ENCODE measurements around the gene ACTR8. TPM values are rescaled to one million over a fixed set of nuclear protein-coding genes. Genes with fewer than 3 reads are reported as not detected.

ACTR8 gene
- total RNA-seq, 1 experiment from 2014 or later = 21.1 TPM

GRCh38 chr3:53846134-53846850, 35.7 kb downstream of the ACTR8 start, which contains the start of the genes CHDH and IL17RB:
CHDH (minus strand) TSS chr3:53846419; CDS start chr3:53824008, 22,411 bp downstream.
IL17RB (plus strand) TSS chr3:53846568; CDS start chr3:53846589, 21 bp downstream.
- intact Hi-C loops (cut with micrococcal nuclease; ENCODE audit: unreplicated experiment) = no loop called here
- Histone ChIP-seq H3K4me3 (ENCODE audit: low read depth, low read length, poor library complexity, severe bottlenecking) (peak within 1 kb of the TSS; percentile 29), H3K9me3 (ENCODE audit: low read depth, low read length, poor library complexity, severe bottlenecking) (no peaks in the 10 kb centered on the region), H3K27ac (ENCODE audit: low read depth, low read length, poor library complexity, severe bottlenecking) (no peak within 1 kb of the TSS), H3K4me1 (ENCODE audit: insufficient read depth, low read length, poor library complexity, severe bottlenecking) (no peaks in the 10 kb centered on the region), H3K27me3 (replicated peaks; ENCODE audit: insufficient read depth, low read depth, low read length, poor library complexity) (peaks cover 33% of the 10 kb centered on the region), H3K36me3 (ENCODE audit: insufficient read depth, low read length, poor library complexity, severe bottlenecking) (no peaks in the 10 kb centered on the region)
- ChIA-PET POLR2A (ENCODE audit: low non-redundant PET) (no interaction called here), CTCF (no interaction called here)
- no peak for DNase-seq (ENCODE audit: low spot score)
- no TSS peak for BruUV-seq (replicated peaks)
- TF ChIP-seq CTCF (conservative IDR thresholded peaks at IDR 0.05; ENCODE audit: low read depth, low read length) = no peak
- peak; percentile 77 for TF ChIP-seq EZH2 (IDR thresholded peaks at IDR 0.05; ENCODE audit: borderline replicate concordance, low read depth, low read length, poor library complexity, severe bottlenecking)

- intact Hi-C loops (cut with micrococcal nuclease; ENCODE audit: unreplicated experiment) = no loop called here
- no peak for DNase-seq (ENCODE audit: low spot score)
- no TSS peak for BruUV-seq (replicated peaks)
- TF ChIP-seq EZH2 (IDR thresholded peaks at IDR 0.05; ENCODE audit: borderline replicate concordance, low read depth, low read length, poor library complexity, severe bottlenecking) = peak; percentile 85
- TF ChIP-seq CTCF (conservative IDR thresholded peaks at IDR 0.05; ENCODE audit: low read depth, low read length) = no peak
- no peaks in the 10 kb centered on the region for H3K9me3 ChIP-seq (ENCODE audit: low read depth, low read length, poor library complexity, severe bottlenecking)
- ChIA-PET CTCF (no interaction called here), POLR2A (ENCODE audit: low non-redundant PET) (no interaction called here)
- no peaks in the 10 kb centered on the region for H3K4me1 ChIP-seq (ENCODE audit: insufficient read depth, low read length, poor library complexity, severe bottlenecking)
- H3K27me3 ChIP-seq (replicated peaks; ENCODE audit: insufficient read depth, low read depth, low read length, poor library complexity) = peaks cover 33% of the 10 kb centered on the region
- peak overlapping the region; percentile 29 for H3K4me3 ChIP-seq (ENCODE audit: low read depth, low read length, poor library complexity, severe bottlenecking)
- no peaks in the 10 kb centered on the region for H3K36me3 ChIP-seq (ENCODE audit: insufficient read depth, low read length, poor library complexity, severe bottlenecking)
- H3K27ac ChIP-seq (ENCODE audit: low read depth, low read length, poor library complexity, severe bottlenecking) = no peak overlapping the region
Observed at GRCh38 chr3:53845881-53846133, 36.1 kb downstream of the ACTR8 start.

GRCh38 chr3:53845103-53845880, 36.7 kb downstream of the ACTR8 start:
- H3K4me1 ChIP-seq (ENCODE audit: insufficient read depth, low read length, poor library complexity, severe bottlenecking) = no peaks in the 10 kb centered on the region
- intact Hi-C loops (cut with micrococcal nuclease; ENCODE audit: unreplicated experiment) = no loop called here
- H3K27ac ChIP-seq (ENCODE audit: low read depth, low read length, poor library complexity, severe bottlenecking) = no peak overlapping the region
- DNase-seq (ENCODE audit: low spot score) = peak; percentile 3
- H3K9me3 ChIP-seq (ENCODE audit: low read depth, low read length, poor library complexity, severe bottlenecking) = no peaks in the 10 kb centered on the region
- POLR2A ChIA-PET (ENCODE audit: low non-redundant PET) = no interaction called here
- CTCF ChIA-PET = no interaction called here
- TF ChIP-seq EZH2 (IDR thresholded peaks at IDR 0.05; ENCODE audit: borderline replicate concordance, low read depth, low read length, poor library complexity, severe bottlenecking) = no peak
- no peaks in the 10 kb centered on the region for H3K36me3 ChIP-seq (ENCODE audit: insufficient read depth, low read length, poor library complexity, severe bottlenecking)
- BruUV-seq (replicated peaks) = no TSS peak
- H3K4me3 ChIP-seq (ENCODE audit: low read depth, low read length, poor library complexity, severe bottlenecking) = peak overlapping the region; percentile 29
- peaks cover 33% of the 10 kb centered on the region for H3K27me3 ChIP-seq (replicated peaks; ENCODE audit: insufficient read depth, low read depth, low read length, poor library complexity)

Data from A673 (cell line).